ENCODE results near the gene UQCC5.

The UQCC5 gene

DNA sequence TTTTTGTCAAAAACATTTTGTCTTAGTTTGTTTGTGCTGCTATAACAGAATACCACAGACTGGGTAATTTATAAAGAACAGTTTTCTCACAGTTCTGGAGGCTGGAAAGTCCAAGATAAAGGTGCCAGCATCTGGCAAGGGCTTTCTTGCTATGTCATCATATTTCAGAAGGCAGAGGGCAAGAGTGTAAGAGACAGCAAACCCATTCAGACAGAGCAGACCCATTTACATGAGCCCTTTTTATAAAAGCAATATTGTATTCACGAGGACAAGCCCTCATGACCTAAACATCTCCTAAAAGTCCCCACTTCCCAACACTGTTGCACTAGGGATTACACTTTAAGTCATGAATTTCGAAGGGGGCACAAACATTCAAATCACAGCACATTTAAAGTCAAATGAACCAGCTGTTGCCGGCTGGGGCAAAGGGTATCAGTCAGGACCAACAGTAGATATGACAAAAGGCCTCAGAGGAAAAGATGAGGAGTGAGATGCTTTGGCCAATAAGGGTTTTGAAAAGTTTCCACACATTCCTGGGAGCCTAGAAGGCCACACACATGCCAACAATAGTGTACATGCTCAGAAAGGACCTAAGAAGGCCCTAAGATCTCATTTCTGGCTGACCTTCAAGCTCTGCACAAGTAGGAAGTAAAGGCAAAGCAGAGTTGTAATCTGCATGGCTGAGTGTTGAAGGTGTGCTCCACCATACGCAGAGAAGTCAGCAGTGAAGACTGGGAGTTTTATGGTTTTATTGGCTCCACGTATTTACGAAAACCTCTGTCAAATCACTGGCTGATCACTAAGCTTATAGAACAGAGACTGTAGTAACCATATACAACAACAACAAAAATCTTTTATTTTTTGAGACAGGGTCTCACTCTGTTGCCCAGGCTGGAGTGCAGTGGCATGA lies 37.9 kb downstream of the UQCC5 start:
- Histone ChIP-seq H3K9me3 (ENCODE audit: control insufficient read depth, low read depth, low read length) (no peaks in the 10 kb centered on the region), H3K9ac (ENCODE audit: low read length) (no peak overlapping the region), H3K4me3 (ENCODE audit: low read length) (no peak overlapping the region), H3K27ac (ENCODE audit: low read length) (no peak overlapping the region), H3K4me1 (ENCODE audit: control insufficient read depth, low read depth, low read length) (no peaks in the 10 kb centered on the region), H3K27me3 (ENCODE audit: control insufficient read depth, insufficient read depth, low read length) (no peaks in the 10 kb centered on the region), H3K36me3 (ENCODE audit: control insufficient read depth, low read depth, low read length) (peaks cover 44% of the 10 kb centered on the region)

Measured in iPS-18a (cell line).